Suppressor macrophage treated with lipopolysaccharide for 4 hours (primary cell): Measurements from ENCODE around the gene BIK.
"Not testable (repeated sequence)": the region's sequence is repeated elsewhere in the genome, so short reads cannot be mapped to it uniquely, and the experiment has no call there.

Experiments used
- DNase-seq: peaks from one replicate; pipeline ENCODE4 v3.0.0-alpha.2; 2020

BIK gene

DNA sequence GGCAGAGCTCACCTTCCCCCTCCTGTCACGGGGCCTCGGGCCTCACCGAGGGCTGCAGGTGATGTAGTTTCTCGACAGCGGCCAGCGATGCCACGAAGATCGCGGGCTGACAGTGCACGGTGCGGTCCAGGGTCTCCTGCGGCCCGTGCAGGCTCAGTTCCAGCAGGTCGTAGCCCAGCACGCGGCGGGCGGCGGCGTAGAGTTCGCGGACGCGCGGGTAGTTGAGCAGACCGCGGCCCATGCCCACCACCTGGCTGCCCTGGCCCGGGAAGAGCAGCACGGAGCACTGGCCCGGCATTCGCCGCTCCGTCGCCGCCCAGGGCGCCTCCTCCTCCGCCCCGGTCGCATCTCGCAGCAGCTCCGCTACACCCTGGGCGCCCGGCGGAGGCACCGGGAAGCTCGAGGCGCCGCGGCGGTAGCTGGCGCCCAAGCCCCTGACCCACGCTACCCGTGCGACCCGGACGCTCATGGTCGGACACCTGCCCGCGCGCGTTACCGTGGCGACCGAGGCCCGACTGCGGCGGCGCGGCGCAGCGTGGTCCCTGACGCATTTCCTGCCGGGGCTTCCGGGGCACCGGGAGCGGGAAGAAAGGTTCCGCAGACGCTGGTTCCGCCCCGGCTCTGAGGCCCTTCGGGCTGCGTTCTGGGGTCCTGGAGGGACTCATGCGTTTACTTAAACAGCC is 32.5 kb downstream of the BIK start, which contains the start of gene MCAT:
MCAT (minus strand) TSS at position 519 of the 683 bp plus-strand sequence; CDS start at position 469, 50 bp downstream.
- peak; percentile 86 for DNase-seq

DNA sequence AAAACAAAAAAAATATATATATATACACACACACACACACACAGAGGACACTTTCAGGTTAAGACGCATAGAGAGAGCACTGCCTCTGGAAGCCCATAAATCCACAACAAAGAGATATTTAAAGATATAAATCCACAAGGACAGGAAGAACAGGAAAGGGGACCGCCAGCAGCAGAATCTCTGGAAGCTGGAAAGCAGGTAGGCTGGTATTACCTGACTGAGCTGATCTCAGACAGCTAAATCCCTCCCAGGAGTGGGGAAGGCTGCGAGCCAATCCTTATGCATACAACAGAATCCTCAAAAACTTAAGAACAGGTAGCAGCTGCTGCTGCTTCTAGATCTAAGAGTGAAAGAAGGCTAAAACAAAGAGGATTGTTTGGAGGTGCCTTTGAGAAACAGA is 34.4 kb downstream of the BIK start:
- DNase-seq = no peak

DNA sequence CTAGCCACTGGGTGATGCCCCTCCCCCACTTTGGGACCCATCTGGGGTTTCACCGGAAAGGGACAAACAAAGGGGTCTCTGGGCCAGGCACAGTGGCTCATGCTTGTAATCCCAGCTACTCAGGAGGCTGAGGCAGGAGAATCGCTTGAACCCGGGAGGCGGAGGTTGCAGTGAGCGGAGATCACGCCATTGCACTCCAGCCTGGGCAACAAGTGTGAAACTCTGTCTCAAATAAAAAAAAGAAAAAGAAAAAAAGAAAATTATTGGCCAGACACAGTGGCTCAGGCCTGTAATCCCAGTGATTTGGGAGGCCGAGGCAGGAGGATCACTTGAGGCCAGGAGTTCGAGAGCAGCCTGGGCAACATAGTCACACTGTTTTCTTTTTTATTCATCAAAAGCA is 34.8 kb downstream of the BIK start:
- not testable (repeated sequence) for DNase-seq

DNA sequence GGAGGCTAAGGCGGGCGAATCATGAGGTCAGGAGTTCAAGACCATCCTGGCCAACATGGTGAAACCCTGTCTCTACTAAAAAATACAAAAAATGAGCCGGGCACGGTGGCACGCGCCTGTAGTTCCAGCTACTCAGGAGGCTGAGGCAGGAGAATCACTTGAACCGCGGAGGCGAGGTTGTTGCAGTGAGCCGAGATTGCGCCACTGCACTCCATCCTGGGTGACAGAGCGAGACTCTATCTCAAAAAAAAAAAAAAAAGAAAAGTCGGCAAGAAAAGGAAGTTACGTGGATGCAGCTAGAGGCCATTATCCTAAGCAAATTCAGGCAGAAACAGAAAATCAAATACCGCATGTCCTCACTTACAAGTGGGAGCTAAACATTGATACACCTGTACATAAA is 35.8 kb downstream of the BIK start:
- DNase-seq = peak; percentile 66

DNA sequence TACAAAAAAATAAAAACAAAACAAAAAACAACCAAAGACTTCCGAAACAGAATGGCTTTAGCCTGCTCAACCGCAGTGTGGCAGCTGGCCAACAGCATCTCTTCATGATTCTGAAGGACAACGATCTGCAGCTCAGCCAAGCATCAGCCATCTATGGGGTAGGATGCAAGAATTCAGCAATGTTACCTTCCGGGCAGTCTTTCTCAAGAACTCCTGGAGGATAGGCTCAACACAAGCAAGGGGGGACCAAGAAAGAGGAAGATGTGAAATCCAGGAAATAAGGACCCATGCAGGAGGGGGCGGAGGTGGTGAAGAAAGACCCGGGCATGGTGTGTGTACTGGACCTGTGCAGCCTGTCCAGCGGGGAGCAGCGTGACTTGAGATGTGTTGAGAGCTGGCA is 37.3 kb downstream of the BIK start:
- peak; percentile 59 for DNase-seq

DNA sequence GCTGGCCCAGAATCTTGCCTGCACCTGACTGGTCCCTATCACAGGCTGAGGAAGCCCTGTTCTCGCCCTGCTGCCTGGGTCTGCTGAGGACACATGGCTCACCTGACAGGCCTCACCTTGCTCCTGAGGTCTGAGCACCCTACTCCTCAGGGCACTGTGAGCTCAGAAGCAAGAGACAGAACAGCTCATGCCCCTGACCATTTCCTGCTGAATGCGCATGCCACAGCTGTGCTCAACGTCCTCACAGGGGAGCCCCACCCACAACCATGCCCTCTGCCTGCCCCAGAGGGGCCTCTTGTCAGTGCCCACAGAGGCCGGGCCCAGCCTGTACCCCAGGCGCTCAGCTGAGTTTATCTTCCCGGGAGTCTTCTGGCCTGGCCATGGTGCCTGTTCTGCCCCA is 38.0 kb downstream of the BIK start:
- peak; percentile 34 for DNase-seq

DNA sequence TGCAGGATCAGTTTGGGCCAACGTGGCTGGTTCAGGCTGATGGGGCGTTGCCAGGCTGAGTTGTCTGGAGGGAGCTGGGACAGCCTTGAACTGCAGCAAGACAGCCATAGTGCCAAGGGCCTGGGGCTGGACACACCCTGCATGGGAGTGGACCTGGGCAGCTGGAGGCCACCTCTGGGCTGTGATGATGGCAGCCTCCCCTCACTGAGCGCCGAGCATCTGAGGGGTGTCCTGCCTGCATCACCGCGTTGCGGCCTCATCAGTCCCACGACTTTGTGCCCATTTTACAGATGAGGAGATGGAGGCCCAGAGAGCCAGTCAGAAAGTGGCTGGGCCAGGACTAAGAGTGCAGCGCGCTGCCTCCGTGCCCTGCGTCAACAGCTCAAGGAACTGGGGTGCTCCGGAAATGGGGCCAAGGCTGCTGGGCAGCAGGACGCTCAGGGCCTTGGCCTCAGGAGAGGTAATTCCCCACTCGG is 40.2 kb downstream of the BIK start:
- no peak for DNase-seq

DNA sequence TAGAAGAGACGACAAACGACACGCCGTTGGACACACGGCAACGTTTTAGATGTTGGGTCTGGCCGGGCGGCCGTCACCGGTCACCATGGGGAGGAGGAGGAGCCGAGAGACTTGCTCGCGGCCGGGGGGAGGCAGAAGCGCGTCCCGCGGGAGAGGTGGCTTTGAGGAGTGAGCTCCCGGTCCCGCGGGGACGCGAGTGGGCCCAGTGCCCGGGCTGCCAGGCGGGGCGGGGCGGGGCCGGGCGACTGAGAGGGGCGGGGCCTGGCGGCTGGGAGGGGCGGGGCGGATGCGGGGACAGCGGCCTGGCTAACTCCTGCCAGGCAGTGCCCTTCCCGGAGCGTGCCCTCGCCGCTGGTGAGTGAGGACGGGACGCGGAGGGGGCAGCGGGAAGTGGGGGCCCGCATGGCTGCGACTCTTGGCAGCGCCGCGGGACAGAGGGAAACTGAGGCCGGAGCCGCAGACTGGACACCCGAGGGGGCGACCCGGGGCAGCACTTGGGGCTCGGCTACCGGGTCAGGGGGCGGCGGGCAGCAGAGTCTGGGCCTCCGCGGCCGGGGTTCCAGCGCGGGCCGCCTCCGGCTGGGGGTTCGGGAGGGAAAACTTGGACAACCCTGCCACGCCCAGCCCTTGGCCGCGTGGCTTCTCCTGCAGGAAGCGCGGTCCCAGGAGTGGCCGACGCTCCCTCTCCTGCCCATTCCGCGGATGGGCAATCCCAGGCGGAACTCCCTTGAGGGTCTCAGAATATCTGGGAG is 40.9 kb downstream of the BIK start, which contains the start of gene TSPO:
TSPO (plus strand) TSS at position 309 of the 752 bp plus-strand sequence. CDS start 7,680 bp downstream, outside the sequence.
- peak; percentile 73 for DNase-seq

DNA sequence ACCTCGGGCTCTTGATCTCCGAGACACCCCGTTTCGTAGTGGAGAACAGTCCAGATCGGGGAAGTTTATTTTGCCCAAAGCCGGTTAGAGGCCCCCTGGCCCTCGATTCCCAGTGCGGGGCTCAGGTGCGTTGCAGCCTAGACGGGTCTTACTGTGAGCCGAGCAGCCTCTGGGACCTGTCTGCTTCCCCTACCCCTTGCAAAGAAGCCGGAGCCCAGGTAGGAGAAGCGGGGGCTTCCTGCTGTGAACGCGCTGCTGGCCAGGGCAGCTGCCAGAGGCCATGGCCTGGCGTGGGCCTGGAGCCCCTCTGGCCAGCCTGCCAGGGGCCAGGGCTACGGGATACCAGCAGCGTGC is 41.4 kb downstream of the BIK start:
- DNase-seq = no peak

DNA sequence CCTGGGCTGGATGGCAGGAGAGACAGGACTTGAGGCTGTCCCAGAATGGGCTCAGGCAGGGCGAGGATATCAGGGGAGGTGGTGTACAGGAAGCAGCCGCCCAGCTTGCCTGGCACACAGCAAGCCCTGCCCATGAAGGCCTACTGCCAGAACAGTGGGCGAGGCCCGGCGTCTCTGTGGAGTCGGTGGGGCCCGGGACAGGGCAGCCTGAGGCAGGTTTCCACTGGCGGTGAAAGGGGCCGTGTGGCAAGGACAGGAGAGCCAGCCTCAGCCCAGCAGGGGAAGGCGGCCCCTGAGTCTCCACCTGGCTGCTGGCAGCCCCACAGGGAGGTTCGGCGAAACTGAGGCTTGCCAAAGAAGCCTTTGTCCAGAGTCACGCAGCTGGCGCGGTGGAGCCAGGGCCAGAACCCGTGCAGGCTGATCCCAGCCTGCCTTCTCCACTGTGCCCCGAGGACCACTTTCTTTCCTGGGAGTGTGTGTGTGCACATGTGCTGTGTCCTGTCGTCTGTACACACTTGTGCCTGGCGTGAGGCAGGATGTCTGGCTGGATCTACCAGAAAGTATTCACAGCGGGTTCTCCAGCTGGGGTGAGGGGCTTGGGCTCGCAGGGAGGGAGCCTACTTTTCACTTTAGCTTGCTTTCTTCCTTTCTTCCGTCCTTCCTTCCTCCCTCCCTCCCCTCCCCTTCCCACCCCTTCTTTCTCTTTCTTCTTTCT is 42.0 kb downstream of the BIK start:
- DNase-seq = peak; percentile 62

DNA sequence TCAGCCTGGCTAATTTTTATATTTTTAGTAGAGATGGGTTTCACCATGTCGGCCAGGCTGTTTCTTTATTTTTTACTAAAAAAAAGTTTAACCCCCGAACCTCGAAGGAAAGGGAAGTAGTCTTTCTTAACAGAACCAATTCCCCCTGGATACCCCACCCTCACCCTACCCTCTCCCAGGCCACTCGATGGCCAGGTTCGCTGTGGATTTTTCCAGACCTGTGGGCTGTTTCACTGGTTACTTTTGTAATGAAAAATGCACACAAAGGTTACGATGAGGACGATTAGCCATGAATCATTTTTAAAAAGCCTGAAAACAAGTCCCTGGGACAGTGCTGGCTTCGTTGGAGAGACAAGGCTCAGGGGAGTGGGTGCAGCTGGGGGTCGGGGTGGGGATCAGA is 43.3 kb downstream of the BIK start:
- peak; percentile 44 for DNase-seq

DNA sequence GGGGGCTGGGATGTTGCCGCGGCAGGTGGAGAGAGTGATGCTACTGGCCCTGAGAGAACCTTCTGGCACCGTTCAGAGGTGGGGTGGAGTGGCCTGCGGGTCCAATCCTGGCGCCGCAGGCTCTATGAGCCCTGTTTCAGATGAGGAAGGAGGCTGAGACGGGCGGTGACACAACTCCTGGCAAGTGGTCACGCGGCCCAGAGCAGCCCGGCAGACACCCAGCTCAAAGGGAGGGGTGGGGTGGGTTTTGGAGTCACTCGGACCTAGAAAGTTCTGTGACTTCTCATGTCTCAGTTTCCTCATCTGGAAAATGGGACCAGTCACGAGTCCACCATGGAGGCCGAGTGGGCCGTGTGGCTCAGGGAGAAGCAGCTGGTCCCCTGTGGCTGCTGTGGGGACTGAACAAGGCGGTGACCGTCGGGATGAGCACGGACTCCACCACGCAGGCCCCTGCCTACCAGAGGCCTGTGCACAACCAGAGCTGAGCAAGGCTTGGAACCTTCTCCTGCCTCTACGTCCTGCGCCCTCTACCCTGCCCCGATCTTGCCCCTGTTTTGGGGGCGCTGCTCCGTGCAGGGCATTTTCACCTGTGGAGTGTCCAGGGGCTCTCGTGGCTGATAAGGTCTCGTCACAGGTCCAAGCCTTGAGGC is 44.5 kb downstream of the BIK start:
- DNase-seq = peak; percentile 71

DNA sequence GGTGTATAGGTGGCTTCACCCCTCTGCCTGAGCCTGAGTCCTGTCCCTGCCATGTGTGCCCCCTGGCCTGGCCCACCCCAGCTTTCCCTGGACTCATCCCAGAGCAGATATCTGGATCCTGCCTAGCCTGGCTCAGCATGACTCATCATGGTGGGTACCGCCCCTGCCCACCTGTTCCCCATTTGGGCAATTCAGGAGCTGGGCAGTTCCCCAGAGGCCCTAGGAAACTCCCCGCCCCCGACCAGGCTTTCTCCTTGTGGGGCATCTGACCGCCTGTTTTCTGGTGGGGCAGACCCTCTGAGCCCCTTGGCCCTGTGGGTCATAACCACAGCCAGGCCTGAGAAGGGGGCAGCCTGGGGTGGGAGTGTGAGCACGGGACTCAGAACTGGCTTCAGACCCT is 45.2 kb downstream of the BIK start:
- peak; percentile 27 for DNase-seq

DNA sequence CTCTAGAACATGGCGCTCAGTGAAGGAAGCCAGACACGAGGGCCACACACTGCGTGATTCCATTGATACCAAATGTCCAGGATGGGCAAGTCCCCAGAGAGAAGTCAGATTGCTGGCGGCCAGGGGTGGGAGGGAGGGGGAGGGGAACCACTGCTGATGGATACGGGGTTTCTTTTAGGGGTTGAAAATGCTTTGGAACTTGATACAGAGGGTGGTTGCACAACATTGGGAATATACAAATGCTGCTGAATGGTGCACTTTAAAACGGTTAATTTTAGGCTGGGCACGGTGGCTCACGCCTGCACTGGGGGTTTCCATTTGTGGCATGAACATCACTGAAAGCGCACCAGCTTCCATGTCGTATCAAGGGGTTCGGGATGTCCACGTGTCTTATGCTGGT is 45.9 kb downstream of the BIK start:
- no peak for DNase-seq

DNA sequence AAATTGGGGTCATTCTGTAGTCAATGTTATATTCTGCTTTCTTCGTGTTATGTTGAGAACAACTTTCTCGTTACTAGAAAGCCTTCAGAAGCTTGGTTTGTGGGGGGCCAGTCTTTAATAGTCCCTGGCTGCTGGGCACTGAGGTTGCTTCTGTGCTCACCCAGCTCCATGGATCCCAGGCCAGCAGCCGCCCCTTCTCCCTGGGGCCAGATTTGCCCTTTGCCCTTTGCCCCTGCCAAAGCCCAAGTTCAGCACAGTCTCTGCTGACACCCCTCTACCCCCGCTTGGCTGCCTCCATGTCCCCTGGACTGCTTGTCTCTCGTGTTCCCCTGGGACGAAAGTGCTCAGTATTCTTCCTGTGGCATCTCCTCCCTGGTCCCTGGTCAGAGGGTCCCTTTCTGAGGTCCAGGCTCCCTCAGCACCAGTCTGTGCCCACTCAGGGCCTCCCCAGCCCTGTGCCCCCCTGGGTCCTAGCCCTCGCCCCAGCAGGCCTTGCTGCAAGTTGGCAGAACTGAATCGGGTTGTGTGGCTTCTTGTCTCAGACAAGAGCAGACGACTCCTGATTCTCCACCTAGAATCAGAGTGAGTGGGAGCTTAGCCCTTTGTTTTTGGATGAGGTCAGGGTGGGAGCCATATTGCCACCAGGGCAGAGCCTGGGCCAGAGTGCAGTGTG is 47.5 kb downstream of the BIK start:
- DNase-seq = no peak

DNA sequence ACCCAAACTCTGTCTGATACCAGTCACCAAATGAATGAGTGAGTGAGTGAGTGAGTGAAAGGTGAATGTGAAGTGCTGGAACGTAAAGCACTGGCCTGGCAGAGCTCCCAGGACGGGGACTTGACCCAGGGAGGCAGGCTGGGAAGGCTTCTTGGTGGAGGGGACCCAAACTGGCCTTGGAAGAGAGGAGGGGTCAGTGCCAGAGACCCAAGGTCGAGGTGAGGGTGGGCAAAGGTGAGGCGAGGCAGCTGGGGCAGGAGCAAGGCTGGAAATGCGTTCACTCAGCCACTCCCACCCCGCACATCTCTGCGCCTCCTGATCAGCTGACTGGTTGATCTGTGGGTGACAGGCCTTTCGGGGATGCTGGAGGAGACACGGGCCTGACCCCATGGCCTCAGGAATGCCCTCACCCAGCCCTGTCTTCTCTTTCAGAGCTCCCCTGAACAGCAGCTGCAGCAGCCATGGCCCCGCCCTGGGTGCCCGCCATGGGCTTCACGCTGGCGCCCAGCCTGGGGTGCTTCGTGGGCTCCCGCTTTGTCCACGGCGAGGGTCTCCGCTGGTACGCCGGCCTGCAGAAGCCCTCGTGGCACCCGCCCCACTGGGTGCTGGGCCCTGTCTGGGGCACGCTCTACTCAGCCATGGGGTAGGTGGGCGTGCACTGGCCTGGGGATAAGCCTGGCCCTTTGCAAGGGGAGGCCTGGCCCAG is 48.4 kb downstream of the BIK start:
- DNase-seq = no peak

DNA sequence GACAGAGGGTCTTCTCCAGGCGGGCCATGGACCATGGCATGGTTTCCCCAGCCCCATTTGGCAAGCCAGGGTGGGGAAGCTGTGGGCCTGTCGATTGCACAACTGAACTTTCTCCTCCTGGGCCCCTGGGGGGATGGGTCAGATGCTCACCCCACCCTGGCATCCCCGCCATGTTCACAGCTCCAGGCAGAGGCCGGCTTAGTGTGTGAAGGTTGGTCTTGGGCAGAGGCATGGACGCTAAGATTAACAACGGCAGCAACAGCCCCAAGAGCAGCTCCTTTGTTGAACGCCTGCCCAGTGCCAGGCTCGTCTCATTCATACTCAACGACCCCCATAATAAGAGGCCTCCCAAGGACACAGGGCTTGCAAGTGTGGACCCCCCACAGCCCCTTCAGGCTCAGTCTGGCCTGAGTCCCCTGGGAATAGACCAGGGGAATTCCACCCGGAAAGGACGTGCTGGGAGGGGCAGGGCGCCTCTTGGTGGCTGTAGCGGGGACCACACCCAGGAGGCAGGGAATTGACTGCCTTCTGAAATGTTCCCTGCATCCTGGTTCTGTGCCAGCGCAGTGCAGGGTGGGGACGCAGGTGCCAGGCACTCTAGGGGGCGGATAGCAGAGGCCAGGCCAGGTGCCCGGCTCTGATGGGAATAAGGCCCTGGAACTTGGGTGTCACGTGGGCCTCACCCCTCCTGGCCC is 49.1 kb downstream of the BIK start:
- no peak for DNase-seq

DNA sequence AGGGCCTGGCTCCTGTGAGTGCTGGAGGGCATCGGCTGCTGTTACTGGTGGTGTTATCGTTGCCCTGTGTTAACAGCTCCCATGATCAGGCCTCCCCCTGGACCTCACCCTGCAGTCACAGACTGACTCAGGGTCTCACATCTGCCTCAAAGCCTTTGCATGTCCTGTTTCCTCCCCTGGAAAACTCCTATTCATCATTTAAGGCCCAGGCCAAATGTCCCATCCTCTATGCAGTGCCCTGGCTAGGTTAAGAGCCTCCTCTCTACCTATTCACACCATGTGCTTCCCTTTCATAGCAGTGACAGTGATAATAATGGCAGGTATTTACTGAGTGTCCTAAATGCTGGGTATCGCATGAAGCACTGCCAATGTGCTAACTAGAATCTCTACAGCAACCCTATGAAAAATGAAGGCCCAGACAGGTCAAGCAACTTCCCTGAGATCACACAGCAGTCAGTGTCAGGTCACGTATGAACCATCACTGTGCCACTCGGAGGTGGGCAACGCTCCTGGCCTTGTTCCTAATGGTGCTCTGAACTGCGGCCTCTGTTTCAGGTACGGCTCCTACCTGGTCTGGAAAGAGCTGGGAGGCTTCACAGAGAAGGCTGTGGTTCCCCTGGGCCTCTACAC is 50.1 kb downstream of the BIK start:
- DNase-seq = no peak

DNA sequence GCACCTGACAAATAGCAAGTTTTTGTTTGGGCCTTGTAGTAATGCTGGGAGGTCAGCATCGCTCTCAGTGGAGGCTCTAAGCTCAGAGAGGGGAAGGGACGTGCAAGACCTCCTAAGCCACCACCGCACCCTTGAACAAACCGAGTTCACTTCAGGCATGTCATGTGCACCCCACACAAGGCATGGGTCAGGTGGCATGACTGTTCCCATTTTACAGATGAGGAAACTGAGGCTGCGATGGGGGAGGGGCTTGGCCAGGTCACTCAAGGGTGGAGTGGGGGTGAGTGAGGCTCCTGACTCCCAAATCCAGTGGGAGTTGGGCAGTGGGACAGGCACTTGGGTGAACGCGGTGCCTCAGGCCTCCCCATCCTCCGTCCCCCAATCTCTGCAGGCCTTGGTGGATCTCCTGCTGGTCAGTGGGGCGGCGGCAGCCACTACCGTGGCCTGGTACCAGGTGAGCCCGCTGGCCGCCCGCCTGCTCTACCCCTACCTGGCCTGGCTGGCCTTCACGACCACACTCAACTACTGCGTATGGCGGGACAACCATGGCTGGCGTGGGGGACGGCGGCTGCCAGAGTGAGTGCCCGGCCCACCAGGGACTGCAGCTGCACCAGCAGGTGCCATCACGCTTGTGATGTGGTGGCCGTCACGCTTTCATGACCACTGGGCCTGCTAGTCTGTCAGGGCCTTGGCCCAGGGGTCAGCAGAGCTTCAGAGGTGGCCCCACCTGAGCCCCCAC is 52.0 kb downstream of the BIK start:
- DNase-seq = no peak

DNA sequence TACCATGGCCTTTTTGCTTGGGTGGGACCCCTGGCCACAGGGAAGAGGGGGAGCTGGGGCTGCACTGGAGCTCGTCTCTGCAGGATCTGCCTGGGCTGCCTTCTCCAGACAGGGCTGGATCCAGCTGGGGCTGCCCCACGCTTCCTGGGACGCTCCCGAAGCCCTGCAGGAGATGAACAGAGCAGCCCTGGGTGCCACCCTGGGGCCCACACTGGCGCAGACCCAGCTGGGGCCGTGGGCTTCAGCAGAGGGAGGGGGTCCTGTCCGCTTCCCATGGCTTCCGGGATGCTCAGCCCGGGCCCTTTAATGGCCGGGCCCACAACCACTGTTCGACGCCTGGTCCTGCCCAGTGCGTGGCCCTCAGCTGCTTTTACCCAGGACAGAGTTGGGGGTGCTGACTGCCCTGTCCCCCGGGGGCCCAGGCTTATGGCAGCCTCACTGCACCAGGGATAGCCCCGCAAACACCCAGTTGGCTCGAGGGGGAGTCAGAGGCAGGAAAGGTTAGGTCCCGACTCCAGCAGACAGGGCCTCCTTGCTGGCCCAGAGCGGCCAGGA is 52.8 kb downstream of the BIK start:
- no peak for DNase-seq
